GM13976 (cell line): ENCODE data around the gene SRRM2.

ENCODE experiments used
- DNase-seq: peaks from one replicate; pipeline ENCODE4 v3.0.0; 2012; ENCODE audit warnings: low spot score
- CTCF ChIP-seq: IDR thresholded peaks from 2 replicates; pipeline ENCODE4 v1.5.1; 2012; ENCODE audit warnings: borderline replicate concordance, mild to moderate bottlenecking; ENCODE audit not compliant: insufficient read depth; ENCODE audit errors: extremely low read depth, missing control alignments, control extremely low read depth
- in situ Hi-C: fragments of 300-500 bp; cut with MboI; formaldehyde crosslinking; loops from one replicate; pipeline ENCODE4 v1.12.0; 2022; ENCODE audit warnings: low sequenced_read_pairs, mixed read lengths, inconsistent platforms; ENCODE audit not compliant: unreplicated experiment

SRRM2 gene

GRCh38 chr16:2776500-2777139 lies 24.2 kb downstream of the SRRM2 start:
- in situ Hi-C loops: no loop called here
- peak; percentile 67 for DNase-seq
- no peak for TF ChIP-seq CTCF

- no peak for TF ChIP-seq CTCF
- in situ Hi-C loops: no loop called here
- peak; percentile 99 for DNase-seq
Observed at GRCh38 chr16:2777231-2777902, 24.9 kb downstream of the SRRM2 start, which contains the start of gene ELOB. TSS of gene ELOB (minus strand) at chr16:2777280. CDS start at chr16:2777239, 41 bp downstream.

- no peak for DNase-seq
- in situ Hi-C loops: no loop called here
- TF ChIP-seq CTCF: no peak
Observed at GRCh38 chr16:2777903-2778629, 25.6 kb downstream of the SRRM2 start.

GRCh38 chr16:2778630-2778958 lies 26.2 kb downstream of the SRRM2 start:
- TF ChIP-seq CTCF: no peak
- in situ Hi-C loops: no loop called here
- DNase-seq: no peak

GRCh38 chr16:2779151-2779920 lies 26.9 kb downstream of the SRRM2 start:
- no peak for TF ChIP-seq CTCF
- in situ Hi-C loops: no loop called here
- DNase-seq: no peak
